Stimulated activated CD8-positive, alpha-beta memory T cell treated with anti-CD3 and anti-CD28 coated beads, Interleukin-7, amount 100 ng/mL, for 4 hours (primary cell): Measurements from ENCODE around the gene C19orf67.

Experiments used
- DNase-seq, 2 donors: peaks; one replicate each; pipeline ENCODE4 v3.0.0-alpha.2; 2020; ENCODE audit warnings: low read depth in 2 of 2

Gene C19orf67

GRCh38 chr19:14110650-14111049 is 25.1 kb upstream of the C19orf67 start:
- DNase-seq = no peak

- DNase-seq = no peak
These were observed 22.2 kb upstream of the C19orf67 start for GRCh38 chr19:14107581-14108461.

GRCh38 chr19:14106840-14107239 is 21.3 kb upstream of the C19orf67 start:
- DNase-seq = no peak

GRCh38 chr19:14105680-14106079 is 20.1 kb upstream of the C19orf67 start:
- no peak for DNase-seq

GRCh38 chr19:14103310-14103709 is 17.7 kb upstream of the C19orf67 start:
- DNase-seq = no peak

GRCh38 chr19:14102756-14103155 is 17.2 kb upstream of the C19orf67 start:
- DNase-seq = no peak

- DNase-seq = no peak
These were observed 16.6 kb upstream of the C19orf67 start for GRCh38 chr19:14102102-14102696.

- no peak for DNase-seq
These were observed 15.5 kb upstream of the C19orf67 start for GRCh38 chr19:14101003-14101545.

- no peak for DNase-seq
These were observed 12.1 kb upstream of the C19orf67 start for GRCh38 chr19:14097532-14098151.

GRCh38 chr19:14096272-14096992 is 10.8 kb upstream of the C19orf67 start:
- DNase-seq = no peak

GRCh38 chr19:14094854-14095253 is 9.3 kb upstream of the C19orf67 start:
- DNase-seq = no peak

GRCh38 chr19:14093117-14093823 is 7.7 kb upstream of the C19orf67 start:
- no peak for DNase-seq

GRCh38 chr19:14091813-14092462 is 6.4 kb upstream of the C19orf67 start:
- peak in 1 of 2 donors; percentile 39 for DNase-seq

GRCh38 chr19:14091081-14091812 is 5.7 kb upstream of the C19orf67 start:
- DNase-seq = peak in 1 of 2 donors; percentile 50

GRCh38 chr19:14090509-14091080 is 5.0 kb upstream of the C19orf67 start, which contains the start of gene SAMD1:
TSS of gene SAMD1 (minus strand) at chr19:14090751.
- DNase-seq = peak; percentile 77 to 91

- peak in 1 of 2 donors; percentile 42 for DNase-seq
These were observed 4.3 kb upstream of the C19orf67 start for GRCh38 chr19:14089662-14090508.

- DNase-seq = no peak
These were observed 3.8 kb upstream of the C19orf67 start for GRCh38 chr19:14089412-14089661.

GRCh38 chr19:14088634-14089411 is 3.2 kb upstream of the C19orf67 start:
- DNase-seq = no peak
